CD4-positive, alpha-beta T cell treated with Interferon alpha-2 for 1 hour (primary cell): Measurements from ENCODE around the gene BBS9.

Experiments used
- DNase-seq, 2 donors: peaks; one replicate each; pipeline ENCODE4 v3.0.0-alpha.2; 2020 to 2022

The BBS9 gene

DNA sequence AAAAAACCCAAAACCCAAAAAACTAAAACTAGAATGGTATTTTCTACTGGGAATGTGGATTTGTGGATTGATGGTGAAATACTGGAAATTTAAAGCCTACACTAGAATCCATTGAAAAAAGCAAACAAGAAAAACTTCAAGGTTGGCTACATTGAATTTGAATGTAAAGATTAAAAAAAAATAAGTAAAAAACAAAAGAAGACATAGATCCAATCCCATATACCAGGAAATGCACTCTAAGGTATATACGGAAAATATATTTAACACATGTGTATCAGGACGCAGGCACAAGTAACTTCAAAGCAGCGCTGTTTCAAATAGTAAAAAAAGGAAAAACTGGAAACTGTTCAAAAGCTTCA lies 754 bp upstream of the BBS9 start:
- DNase-seq = no peak

DNA sequence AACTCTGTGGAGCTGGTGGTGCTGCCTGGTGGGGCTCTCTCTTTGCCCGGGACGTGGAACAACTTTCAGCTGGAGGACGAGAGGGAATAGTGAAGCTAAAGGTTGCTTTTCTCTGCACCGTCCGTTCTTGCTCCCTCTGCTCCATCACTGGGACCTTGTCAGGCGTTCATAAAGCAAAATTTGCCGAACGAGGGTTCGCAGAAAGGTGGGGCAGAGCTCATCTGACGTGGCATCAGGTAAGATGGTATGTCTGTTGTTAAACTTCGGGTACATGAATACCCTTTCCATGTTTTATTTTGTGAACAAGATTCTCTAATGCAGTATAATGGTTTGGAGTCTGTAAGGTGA lies 416 bp downstream of the BBS9 start:
- DNase-seq = no peak

DNA sequence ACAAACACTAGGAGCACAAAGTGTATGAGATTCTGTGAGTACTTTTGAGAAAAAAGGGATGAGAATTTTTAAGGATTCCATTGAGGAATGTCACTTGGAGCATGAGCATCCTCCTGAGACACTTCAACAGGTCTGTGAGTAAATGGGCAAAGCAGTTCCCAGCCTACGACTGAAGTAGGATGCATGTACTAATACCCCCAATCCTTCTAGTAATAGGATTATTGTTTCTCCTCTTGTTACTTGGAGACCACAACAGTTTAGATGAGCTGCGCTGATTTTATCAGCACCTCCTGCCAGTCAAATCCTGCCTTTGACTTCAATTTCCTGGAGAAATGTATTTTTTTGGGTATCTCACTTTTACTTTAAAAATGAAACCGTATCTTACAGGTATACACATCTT lies 820 bp downstream of the BBS9 start:
- peak in 1 of 2 donors; percentile 46 for DNase-seq

DNA sequence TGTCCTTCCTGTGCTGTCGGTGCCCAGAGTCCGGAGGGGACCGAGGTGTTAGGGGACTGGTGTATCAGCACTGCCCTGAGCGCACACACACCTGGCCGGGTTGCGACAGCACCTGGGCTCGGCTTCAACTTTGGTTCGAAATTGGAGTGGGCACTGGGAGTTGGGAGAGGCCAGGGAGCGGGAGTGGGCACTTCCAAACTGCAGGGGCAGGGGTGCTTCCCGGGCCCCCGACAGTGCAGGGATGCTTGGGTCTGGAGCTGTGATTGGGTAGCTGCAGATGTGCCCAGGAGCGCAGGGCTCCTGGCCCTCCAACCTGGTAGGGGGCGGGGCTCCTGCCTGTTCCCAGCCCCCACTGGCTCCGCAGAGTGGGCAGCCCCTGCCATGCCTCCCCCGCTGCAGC lies 7.7 kb downstream of the BBS9 start:
- DNase-seq = no peak

DNA sequence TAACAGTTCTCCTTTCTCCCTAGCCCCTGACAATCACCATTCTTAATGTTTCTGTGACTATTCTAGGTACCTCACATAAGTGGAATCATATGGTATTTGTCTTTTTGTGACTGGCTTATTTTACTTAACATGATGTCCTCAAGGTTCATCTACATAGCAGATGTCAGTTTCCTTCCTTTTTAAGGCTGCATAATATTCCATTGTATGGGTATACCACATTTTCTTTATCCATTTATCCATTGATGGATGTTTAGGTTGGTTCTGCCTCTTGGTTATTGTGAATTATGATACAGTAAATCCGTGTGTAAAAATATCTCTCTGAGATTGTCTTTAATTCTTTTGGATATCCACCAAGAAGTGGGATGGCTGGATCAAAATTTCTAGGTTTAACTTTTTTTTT lies 13.2 kb downstream of the BBS9 start:
- no peak for DNase-seq

DNA sequence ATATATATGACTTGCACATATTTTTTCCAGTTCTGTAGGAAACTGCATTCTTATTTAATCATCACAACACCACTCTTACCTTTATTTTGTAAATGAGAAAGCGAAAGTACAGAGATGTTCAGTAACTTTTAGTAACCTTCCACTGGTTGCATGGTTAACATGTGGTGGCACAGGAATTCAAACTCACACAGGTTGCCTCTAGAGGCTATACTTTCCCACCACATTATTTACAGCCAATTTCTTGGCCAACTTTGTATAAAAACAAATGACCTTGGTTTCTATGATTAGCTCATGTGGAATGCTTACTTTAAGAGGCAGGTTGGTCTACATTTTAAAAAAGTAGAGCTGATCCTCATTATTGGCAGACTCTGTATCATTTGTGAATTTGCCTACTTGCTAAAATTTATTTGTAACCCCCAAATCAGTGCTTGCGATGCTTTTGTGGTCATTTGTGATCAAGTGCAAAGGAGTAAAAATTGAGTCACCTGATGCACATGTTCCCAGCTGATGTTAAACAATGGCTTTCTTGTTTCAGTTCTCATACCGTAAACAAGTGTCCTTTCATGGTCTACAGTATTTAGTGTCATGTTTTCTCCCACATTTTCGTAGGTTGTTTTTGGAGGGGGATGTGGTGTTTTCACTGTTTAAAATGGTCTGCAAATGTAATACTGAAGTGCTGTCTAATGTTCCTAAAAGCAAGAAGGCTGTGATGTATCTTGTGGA lies 14.8 kb downstream of the BBS9 start:
- no peak for DNase-seq

DNA sequence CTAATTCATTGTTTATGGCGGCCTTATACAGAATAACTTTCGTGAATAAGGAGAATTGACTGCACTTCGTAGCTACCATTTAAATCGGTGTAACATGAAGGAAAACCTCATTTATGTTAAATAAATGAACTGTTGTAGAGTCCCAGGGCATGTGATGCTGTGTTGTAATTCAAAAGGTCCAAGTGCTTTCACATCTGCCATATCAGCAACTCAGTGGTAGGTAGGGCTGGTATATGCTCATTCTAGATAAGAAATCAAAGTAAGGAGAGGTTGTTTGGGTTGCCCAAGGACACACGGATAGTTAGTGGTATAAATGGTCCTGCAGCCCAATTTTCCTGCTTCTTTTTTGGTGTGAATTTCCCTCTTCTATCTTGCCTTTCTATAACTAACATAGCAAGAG lies 15.8 kb downstream of the BBS9 start:
- no peak for DNase-seq

DNA sequence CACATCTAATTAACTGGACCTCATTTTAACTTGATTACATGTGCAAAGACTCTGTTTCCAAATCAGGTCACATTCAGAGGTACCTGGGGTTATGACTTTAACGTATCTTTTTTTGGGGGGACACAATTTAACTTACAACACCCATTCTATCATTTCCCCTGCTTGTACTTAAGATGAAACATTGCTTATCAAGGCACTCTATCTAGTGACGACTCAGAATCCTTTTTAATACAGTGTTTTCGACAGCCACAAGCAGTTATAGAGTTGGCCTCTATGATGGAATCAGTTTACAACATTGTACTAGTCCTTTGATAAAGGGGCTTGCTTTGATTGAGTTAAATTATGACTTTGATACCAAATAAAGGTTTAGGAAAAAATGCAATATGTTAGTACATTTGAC lies 22.7 kb downstream of the BBS9 start:
- no peak for DNase-seq

DNA sequence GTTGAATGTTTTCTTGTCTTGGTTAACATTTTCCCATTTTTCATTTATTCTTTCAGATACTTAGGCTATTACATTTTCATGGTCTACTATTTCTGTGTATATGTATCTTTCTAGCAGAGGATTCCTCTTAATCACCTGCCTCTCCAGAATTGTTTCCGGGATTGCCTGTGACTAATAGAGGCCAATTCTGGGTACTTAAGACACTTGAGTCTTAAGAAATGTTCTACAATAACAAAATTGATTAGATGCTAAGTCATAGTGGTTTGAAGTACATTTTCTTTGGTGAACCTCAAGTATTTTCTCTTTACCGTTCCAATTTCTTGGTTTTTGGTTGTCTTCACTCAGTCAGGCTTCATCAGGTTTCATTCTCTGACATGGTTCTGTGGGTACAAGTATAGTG lies 26.4 kb downstream of the BBS9 start:
- no peak for DNase-seq

DNA sequence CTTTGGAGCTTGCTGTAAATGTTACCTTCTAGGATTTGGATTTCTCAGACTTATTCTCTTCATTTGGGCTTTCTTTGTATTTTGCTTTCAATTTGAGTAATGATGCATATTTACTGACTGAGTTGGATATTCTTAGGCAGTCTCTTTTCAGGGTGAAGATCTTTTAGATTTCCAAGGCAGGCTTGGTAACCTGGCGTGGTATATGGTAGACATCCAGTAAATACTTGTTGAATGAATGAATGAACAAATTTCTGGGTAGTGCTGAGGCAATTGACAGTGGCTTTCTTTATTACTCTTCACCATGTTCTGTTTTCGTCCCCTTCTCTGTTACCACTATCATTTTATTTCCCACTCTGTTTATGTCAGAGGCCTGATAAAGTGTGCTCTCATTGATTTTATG lies 27.1 kb downstream of the BBS9 start:
- no peak for DNase-seq

DNA sequence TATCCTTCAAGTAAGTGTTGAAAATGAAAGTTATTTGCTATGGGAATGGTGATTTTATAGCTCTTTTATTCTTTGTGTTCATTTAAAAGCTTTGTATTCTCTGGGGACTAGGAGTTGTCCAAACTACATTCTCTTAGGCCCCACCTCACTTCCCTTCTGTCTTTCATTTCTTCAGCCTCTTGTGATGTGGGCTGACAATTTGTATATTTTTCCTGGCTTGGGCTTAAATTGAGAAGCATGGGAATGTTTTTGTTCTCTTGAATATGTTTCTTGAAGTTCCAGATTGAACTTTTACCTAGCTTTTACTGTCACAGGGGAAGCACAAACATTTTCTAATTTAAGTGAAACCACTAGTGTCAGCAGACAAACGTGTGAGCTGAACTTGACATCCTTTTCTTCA lies 27.9 kb downstream of the BBS9 start:
- DNase-seq = no peak

DNA sequence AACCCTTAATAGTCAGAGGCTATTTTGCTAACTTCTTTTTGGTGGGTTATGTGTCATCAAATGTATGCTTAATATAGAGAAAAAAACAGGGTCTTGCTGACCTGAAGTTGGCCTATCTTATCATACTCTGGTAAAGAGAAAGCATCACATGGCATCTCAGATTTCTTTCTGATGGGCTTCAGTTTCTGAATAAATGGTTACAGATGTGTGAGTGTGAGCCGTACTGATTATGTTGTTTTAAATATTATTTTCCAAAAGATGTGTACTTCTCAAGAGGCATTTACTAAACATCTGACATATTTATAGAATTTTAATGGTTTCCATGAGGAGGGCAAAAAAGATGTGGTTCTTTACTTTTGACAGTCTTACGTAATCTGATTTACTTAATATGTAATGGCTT lies 28.4 kb downstream of the BBS9 start:
- DNase-seq = no peak

DNA sequence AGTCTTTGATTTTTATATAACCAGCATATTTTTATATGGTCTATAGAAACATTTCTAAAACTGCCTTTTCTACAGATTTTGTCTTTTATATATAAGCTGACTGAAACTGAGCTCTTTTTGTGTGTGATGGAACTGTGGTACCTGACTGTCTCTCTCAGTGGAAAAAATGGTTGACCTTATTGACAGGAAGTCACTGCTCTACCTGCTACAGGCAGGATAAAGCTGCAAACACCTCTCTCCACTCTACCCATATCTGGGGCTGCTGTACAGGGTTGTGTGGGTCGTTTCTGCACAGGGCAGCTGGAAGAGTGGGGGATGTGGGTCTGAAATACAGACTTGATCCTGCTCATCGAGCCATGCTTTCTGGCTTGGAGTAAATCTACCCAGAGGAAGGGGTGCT lies 48.5 kb downstream of the BBS9 start:
- DNase-seq = no peak

DNA sequence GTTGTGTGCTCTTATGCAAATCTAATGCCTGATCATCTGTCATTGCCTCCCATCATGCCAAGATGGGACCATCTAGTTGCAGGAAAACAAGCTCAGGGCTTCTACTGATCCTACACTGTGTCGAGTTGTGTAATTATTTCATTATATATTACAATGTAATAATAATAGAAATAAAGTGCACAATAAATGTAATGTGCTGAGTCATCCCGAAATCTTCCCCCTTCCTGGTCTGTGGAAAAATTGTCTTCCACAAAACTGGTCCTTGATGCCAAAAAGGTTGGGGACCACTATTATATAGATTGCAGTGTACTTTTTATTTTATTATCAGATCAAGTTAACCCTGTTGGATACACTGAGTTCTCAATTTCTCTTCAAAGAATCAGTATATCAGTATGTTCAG lies 50.2 kb downstream of the BBS9 start:
- DNase-seq = no peak

DNA sequence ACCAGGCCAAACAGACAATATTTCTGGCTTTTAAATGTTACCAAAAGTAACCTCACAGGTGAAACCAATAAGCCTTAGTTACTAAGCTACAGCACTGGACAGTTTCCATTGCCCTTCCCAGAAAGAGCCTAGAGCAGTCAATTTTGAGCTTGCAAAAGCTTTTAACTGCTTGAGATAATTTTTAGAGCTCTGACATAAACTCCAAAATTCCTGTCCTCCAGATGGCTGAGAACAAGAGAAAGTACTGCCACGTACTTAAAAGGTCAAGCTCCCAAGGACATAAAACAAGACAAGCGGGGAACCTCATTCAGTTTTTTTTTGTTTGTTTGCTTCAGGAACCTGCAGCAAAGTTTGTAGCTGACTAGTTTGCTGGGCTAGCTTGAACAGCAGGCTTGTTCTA lies 54.1 kb downstream of the BBS9 start:
- no peak for DNase-seq

DNA sequence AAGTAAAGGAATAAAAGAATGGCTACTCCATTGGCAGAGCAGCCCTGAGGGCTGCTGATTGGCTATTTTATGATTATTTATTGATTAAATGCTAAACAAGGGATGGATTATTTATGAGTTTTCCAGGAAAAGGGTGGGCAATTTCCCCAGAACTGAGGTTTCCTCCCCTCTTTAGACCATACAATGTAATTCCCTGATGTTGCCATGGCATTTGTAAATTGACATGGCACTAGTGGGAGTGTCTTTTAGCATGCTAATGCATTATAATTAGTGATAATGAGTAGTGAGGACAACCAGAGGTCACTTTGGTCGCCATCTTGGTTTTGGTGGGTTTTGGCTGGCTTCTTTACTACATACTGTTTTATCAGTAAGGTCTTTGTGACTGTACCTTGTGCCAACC lies 55.5 kb downstream of the BBS9 start:
- DNase-seq = no peak

DNA sequence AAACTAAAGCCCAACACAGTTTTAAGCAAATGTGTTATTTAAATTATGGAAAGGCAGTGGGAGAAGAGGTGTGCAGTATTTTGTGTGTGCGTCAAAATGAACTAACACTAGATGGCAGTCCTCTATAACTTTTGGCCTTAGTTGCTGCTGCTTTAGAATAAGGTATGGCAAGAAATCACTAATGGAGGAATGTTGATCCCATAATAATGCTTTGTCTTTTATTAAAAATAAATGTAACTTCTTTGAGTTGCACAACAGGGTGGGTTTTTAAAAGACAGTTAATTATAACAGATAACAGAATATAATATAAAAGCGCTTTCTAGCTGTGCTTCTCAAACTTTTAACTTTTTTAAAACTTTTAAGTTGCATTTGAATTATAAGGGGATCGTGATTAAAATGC lies 56.4 kb downstream of the BBS9 start:
- peak in 1 of 2 donors; percentile 48 for DNase-seq

DNA sequence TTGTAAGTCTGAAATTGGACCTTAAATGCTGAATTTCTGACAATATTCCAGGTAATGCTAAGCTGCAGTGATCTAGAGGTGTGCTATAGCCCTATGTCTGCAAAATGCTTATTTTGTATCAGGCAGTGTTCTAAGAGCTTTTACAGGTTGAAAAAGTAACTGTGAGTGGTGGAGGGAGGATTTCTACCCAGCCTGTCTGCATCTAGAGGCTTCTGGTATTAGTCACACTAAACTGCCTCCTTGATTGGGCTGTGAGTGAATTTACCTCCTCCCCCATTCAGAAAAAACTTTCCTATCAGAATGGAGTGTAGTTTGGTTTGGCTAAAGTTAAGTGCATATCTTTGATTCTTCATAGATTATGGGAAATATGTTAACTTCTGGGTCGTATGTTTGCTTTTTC lies 56.8 kb downstream of the BBS9 start:
- DNase-seq = no peak

DNA sequence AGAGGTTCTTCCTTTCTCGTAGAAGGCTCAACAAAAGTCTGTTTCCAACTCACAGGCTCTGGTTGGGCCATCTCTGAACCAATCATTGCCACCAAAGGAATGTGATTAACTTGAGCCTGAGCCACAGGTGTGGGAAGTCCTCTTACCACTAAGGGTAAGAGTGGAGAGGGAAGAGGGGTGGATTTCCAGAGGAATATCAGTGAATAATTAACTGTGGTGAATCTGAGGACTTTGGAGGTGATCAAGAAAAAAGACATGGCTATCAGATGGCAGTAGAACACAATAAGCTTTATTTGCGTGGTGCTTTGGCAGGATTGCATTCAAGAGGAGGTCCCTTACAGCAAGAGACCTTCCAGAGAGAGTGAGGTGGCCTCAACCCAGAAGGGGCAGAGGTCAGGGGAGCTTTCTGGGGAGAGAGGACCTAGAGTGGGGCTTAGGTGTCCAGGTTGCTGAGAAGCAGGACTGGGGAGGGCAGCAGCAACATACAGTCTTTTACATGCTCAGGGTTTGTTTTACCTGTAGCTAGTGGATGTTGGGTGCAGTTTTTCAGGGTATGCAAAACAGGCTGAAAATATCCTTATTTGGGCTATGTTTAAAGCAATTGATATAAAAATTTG lies 61.4 kb downstream of the BBS9 start:
- DNase-seq = no peak

DNA sequence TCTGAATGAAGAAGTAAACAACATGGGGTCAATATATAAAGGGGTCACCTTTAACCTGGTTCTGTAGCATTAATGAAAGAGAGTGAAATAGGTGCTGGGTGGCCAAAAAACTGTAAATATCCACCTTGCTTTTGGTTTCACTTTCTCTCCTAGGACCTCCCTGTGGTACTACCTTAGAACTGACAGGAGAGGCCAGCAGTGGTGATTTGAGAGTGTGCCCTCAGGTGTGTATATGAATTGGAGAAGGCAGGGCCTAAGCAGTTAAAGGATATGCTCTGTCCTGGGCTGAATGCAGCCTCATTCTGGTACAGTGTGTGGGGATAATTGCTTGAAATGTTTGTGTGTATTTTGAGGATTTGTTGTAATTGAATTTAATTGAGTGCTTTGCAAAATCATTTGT lies 62.0 kb downstream of the BBS9 start:
- peak in 1 of 2 donors; percentile 47 for DNase-seq

DNA sequence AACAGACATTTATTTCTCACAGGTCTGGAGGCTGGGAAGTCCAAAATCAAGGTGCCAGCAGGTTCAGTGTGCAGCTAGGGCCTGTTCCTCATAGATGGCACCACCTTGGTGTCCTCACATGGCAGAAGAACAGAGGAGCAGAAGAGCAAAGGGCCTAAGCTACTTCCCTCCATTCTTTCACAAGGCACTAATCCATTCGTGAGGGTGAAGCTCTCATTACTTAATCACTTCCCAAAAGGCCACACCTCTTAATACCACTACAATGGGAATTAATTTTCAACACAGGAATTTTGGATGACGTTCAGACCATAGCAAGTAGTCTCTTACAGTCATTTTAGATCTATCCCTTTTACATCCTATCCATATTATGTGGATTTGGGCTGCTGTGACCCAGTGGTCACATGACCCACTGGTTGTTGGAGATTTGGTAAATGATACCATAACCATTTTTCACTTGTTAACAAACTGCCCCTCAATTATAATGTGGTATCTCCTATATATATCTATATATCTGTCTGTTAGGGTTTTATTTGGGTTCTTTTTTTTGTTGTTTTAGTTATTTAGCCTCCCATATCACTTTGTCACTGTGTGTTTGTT lies 63.4 kb downstream of the BBS9 start:
- no peak for DNase-seq

DNA sequence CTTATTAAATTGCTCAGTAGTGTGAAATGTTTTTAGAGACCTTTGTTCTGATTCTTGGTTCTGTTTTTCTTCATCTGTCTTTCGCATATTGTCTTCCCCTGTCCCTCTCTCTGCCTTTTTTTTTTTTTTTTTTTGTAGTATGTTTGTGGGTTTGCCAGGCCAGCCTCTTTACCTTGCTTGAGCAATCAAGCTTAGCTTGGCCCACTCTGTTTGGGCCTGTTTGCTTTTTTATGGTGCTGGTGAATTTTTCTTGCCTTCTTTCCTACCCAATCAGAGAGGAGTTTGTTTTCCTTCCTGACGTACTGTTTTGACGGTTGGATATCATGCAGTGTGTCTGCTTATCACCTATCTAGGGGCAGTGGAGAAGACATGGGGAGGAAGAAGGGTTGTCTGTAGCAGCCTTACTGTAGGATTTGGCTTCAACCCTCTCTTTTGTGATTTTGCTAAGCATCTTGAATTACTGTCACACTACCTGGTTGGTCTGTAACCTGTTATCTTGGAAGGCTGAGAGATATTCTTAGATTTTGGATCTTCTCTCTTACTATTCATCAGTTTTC lies 64.0 kb downstream of the BBS9 start:
- no peak for DNase-seq

DNA sequence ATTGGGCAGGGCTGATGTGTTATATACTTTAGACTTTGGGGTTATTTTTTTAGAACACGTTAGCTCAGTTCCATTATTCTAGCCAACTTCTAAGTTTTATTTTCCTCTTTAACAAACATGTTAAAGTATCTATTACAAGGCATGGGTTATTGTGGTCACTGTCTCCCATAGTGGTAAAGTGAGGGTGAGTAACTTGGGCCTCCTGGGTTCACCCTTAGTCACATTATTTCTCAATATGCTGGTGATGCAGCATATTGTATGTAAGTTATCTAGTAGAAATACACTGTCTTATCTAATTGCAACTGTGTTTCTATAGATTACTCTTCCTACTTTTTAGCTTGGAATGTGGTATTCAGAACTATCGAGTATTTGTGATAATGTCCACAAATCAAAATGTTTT lies 65.9 kb downstream of the BBS9 start:
- DNase-seq = no peak

DNA sequence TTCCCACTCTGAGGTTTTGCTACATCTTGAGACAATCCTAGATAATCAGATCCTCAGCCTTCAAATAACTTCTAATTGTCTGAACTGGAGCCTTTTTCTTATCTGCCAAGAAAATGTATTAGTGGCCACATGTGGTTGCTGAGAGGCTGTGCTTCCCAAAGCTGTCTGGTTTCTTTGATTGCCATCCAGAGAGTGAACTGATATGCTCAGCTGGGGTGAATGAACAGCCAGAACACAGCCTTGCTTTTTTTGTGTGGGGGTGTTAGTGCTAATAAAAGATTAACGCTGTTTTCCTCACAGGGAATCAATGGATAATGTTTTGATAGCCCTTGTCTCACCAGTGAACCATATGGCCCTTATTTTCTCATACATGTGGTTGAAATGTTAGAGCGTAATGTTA lies 66.9 kb downstream of the BBS9 start:
- DNase-seq = no peak

DNA sequence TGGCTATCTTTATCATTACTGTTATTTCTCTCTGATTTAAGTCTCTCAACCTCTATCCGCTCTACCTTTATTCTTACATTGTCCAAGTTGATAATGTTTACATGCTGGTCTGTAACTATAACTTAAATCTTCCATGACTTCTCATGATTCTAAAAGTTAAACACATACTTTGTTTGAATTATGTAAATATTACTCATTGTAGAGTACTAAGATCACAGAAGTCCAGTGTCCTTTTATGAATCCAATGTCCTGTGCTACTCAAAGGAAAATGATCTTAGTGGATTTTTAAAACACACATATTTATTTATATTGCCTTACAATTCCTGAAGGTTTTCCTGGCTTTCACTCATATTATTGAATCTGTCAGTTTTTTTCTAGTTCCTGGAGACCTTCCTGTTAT lies 70.9 kb downstream of the BBS9 start:
- DNase-seq = no peak
